Fibroblast of peridontal ligament (primary cell): ENCODE measurements around the gene ZCCHC17.
"Not testable (repeated sequence)": the region's sequence is repeated elsewhere in the genome, so short reads cannot be mapped to it uniquely, and the experiment has no call there.

ENCODE experiments used
- DNase-seq: peaks from one replicate; pipeline ENCODE4 v3.0.0-alpha.2; 2010; ENCODE audit errors: extremely low read depth

ZCCHC17 gene

GRCh38 chr1:31296486-31297276 is at the start of gene ZCCHC17, which contains the start of gene SNRNP40:
Gene ZCCHC17 (plus strand): TSS chr1:31297032. CDS start chr1:31310099, 13,067 bp downstream.
Gene SNRNP40 (minus strand): TSS chr1:31296788. CDS start chr1:31296751, 37 bp downstream.
- peak; percentile 100 for DNase-seq

GRCh38 chr1:31248276-31248675 is 48.6 kb upstream of the ZCCHC17 start:
- no peak for DNase-seq

GRCh38 chr1:31249854-31250253 is 47.0 kb upstream of the ZCCHC17 start:
- no peak for DNase-seq

- DNase-seq: no peak
Observed at GRCh38 chr1:31257213-31257612, 39.6 kb upstream of the ZCCHC17 start.

GRCh38 chr1:31258581-31258980 is 38.3 kb upstream of the ZCCHC17 start:
- DNase-seq: no peak

GRCh38 chr1:31259746-31260145 is 37.1 kb upstream of the ZCCHC17 start:
- DNase-seq: no peak

- DNase-seq: no peak
Observed at GRCh38 chr1:31261916-31262315, 34.9 kb upstream of the ZCCHC17 start.

- DNase-seq: not testable (repeated sequence)
Observed at GRCh38 chr1:31262393-31262792, 34.4 kb upstream of the ZCCHC17 start.

GRCh38 chr1:31263408-31263807 is 33.4 kb upstream of the ZCCHC17 start:
- no peak for DNase-seq

- no peak for DNase-seq
Observed at GRCh38 chr1:31264790-31265386, 31.9 kb upstream of the ZCCHC17 start.

GRCh38 chr1:31266547-31266946 is 30.3 kb upstream of the ZCCHC17 start:
- no peak for DNase-seq

- no peak for DNase-seq
Observed at GRCh38 chr1:31272369-31272768, 24.5 kb upstream of the ZCCHC17 start.

- no peak for DNase-seq
Observed at GRCh38 chr1:31273619-31274018, 23.2 kb upstream of the ZCCHC17 start.

- DNase-seq: not testable (repeated sequence)
Observed at GRCh38 chr1:31282426-31282825, 14.4 kb upstream of the ZCCHC17 start.

GRCh38 chr1:31287791-31288190 is 9.0 kb upstream of the ZCCHC17 start:
- DNase-seq: not testable (repeated sequence)

- DNase-seq: no peak
Observed at GRCh38 chr1:31289021-31289420, 7.8 kb upstream of the ZCCHC17 start.

- peak; percentile 4 for DNase-seq
Observed at GRCh38 chr1:31295874-31296485, 852 bp upstream of the ZCCHC17 start.

- DNase-seq: peak; percentile 23
Observed at GRCh38 chr1:31297277-31298247, 730 bp downstream of the ZCCHC17 start.

- DNase-seq: peak; percentile 9
Observed at GRCh38 chr1:31299365-31299764, 2.5 kb downstream of the ZCCHC17 start.

- no peak for DNase-seq
Observed at GRCh38 chr1:31300193-31300592, 3.4 kb downstream of the ZCCHC17 start.

- peak; percentile 40 for DNase-seq
Observed at GRCh38 chr1:31302709-31303441, 6.0 kb downstream of the ZCCHC17 start.
